Common myeloid progenitor, CD34-positive (primary cell): Measurements from ENCODE around the gene OR1S1. TPM values are rescaled to one million over a fixed set of nuclear protein-coding genes. Genes with fewer than 3 reads are reported as not detected.
"Not testable (repeated sequence)": the region's sequence is repeated elsewhere in the genome, so short reads cannot be mapped to it uniquely, and the experiment has no call there.

Experiments
- CTCF ChIA-PET: fragments of 350-600 bp; sonication (Branson Sonifier 250); formaldehyde crosslinking; loops from one replicate; lab custom pipeline; 2021; ENCODE audit warnings: antibody characterized with exemption; lab: Charles Lee
- POLR2A ChIA-PET: fragments of 350-600 bp; sonication (Branson Sonifier 250); formaldehyde crosslinking; loops from one replicate; lab custom pipeline; 2021; ENCODE audit warnings: antibody characterized with exemption; lab: Charles Lee
- DNase-seq, 3 donors: peaks; one replicate each; pipeline versions ENCODE4 v3.0.0 to v3.0.0-alpha.2; 2013
- H3K27ac ChIP-seq, 2 experiments: 1 replicate in 1 of 2; 2 replicates in 1 of 2; pipeline ENCODE4 v1.7.0; 2013; ENCODE audit warnings: inconsistent platforms in 2 of 2, low read length in 2 of 2, mild to moderate bottlenecking in 2 of 2, low read depth in 1 of 2, moderate library complexity in 1 of 2; ENCODE audit not compliant: severe bottlenecking in 2 of 2, insufficient read depth in 1 of 2, poor library complexity in 1 of 2
- H3K27me3 ChIP-seq, 5 experiments: replicated peaks in 2 of 5; 1 replicate in 3 of 5; 2 replicates in 2 of 5; pipeline versions ENCODE4 v1.6.1 to v1.7.0; 2013; ENCODE audit warnings: low read length in 4 of 5, mild to moderate bottlenecking in 2 of 5, moderate library complexity in 2 of 5, inconsistent platforms in 1 of 5; ENCODE audit not compliant: insufficient read depth in 5 of 5, control insufficient read depth in 4 of 5
- H3K36me3 ChIP-seq, 4 experiments: 1 replicate in 2 of 4; 2 replicates in 2 of 4; pipeline versions ENCODE4 v1.6.1 to v1.7.0; 2013; ENCODE audit warnings: low read length in 3 of 4, control low read depth in 1 of 4, mild to moderate bottlenecking in 1 of 4; ENCODE audit not compliant: control insufficient read depth in 4 of 4, insufficient read depth in 4 of 4
- H3K4me1 ChIP-seq, 4 experiments: 1 replicate in 3 of 4; 2 replicates in 1 of 4; pipeline versions ENCODE4 v1.6.1 to v1.7.1; 2013; ENCODE audit warnings: low read length in 3 of 4, mild to moderate bottlenecking in 3 of 4, control low read depth in 1 of 4, inconsistent platforms in 1 of 4, moderate library complexity in 1 of 4; ENCODE audit not compliant: control insufficient read depth in 4 of 4, insufficient read depth in 4 of 4; ENCODE audit errors: control extremely low read depth in 1 of 4
- H3K4me3 ChIP-seq, 7 experiments: 1 replicate in 4 of 7; 2 replicates in 3 of 7; pipeline versions ENCODE4 v1.5.1 to v1.7.0; 2013; ENCODE audit warnings: mild to moderate bottlenecking in 7 of 7, low read length in 6 of 7, moderate library complexity in 6 of 7, inconsistent platforms in 2 of 7, low read depth in 2 of 7, control low read depth in 1 of 7; ENCODE audit not compliant: insufficient read depth in 4 of 7, control insufficient read depth in 1 of 7; ENCODE audit errors: extremely low read depth in 1 of 7
- H3K9me3 ChIP-seq, 5 experiments: 1 replicate in 4 of 5; 2 replicates in 1 of 5; pipeline versions ENCODE4 v1.6.1 to v1.7.1; 2013; ENCODE audit warnings: low read length in 4 of 5, mild to moderate bottlenecking in 2 of 5, inconsistent platforms in 1 of 5, low read depth in 1 of 5, moderate library complexity in 1 of 5; ENCODE audit not compliant: control insufficient read depth in 4 of 5, insufficient read depth in 2 of 5; ENCODE audit errors: control extremely low read depth in 1 of 5
- WGBS: methylation state at CpG from one replicate; pipeline ENCODE4 v1.1.5; 2013; ENCODE audit not compliant: insufficient coverage; 5-methylcytosine and 5-hydroxymethylcytosine counted together
- polyA plus RNA-seq: library from polyadenylated mRNA; unstranded; fragments of 120-200 nt; gene quantifications from one replicate; pipeline ENCODE4 v1.2.1, GENCODE V29; 2013

The OR1S1 gene
- polyA plus RNA-seq: not detected

- CTCF ChIA-PET, H3K4me1 ChIP-seq, H3K36me3 ChIP-seq, H3K4me3 ChIP-seq, POLR2A ChIA-PET, H3K9me3 ChIP-seq, DNase-seq, H3K27me3 ChIP-seq, H3K27ac ChIP-seq: not testable (repeated sequence)
- WGBS: no CpG with 5 or more reads among the region's 2 CpGs
These were observed at the start of gene OR1S1 for GRCh38 chr11:58212420-58212819. TSS of gene OR1S1 (plus strand) at chr11:58212720.

GRCh38 chr11:58164389-58164788, 48.1 kb upstream of the OR1S1 start:
- ChIA-PET POLR2A (interaction anchor here (0.7 kb wide), 1 partner anchor 341 kb away, joined by 3 read pairs; no protein-coding TSS in a partner anchor), CTCF (no interaction called here)
- 97% methylated on average over 2 of the region's 4 CpGs for WGBS

GRCh38 chr11:58164990-58165389, 47.5 kb upstream of the OR1S1 start:
- WGBS: no CpG with 5 or more reads among the region's 1 CpG
- H3K9me3 ChIP-seq: no peaks in the 10 kb centered on the region
- no peak overlapping the region for H3K27ac ChIP-seq
- H3K27me3 ChIP-seq: peaks cover 0 to 1% (median 0%) of the 10 kb centered on the region in 5 experiments
- H3K4me1 ChIP-seq: no peaks in the 10 kb centered on the region
- POLR2A ChIA-PET: interaction anchor here (0.7 kb wide), 1 partner anchor 340 kb away, joined by 3 read pairs; no protein-coding TSS in a partner anchor
- no peak for DNase-seq
- H3K36me3 ChIP-seq: no peaks in the 10 kb centered on the region
- CTCF ChIA-PET: no interaction called here
- H3K4me3 ChIP-seq: no peak overlapping the region

More at GRCh38 chr11:58164389-58164788, 48.1 kb upstream of the OR1S1 start:
- no peak overlapping the region for H3K27ac ChIP-seq
- H3K4me1 ChIP-seq: no peaks in the 10 kb centered on the region
- no peaks in the 10 kb centered on the region for H3K9me3 ChIP-seq
- H3K27me3 ChIP-seq: peaks cover 0 to 1% (median 0%) of the 10 kb centered on the region in 5 experiments
- H3K36me3 ChIP-seq: no peaks in the 10 kb centered on the region
- DNase-seq: no peak
- no peak overlapping the region for H3K4me3 ChIP-seq

- CTCF ChIA-PET: no interaction called here
These were observed 46.9 kb upstream of the OR1S1 start for GRCh38 chr11:58165504-58166106.

GRCh38 chr11:58177409-58178054, 35.0 kb upstream of the OR1S1 start:
- no peak overlapping the region for H3K27ac ChIP-seq
- 80% methylated on average over 2 of the region's 5 CpGs for WGBS
- peaks cover 0 to 1% (median 0%) of the 10 kb centered on the region in 5 experiments for H3K9me3 ChIP-seq
- ChIA-PET CTCF (no interaction called here), POLR2A (no interaction called here)
- peaks cover 0 to 2% (median 0%) of the 10 kb centered on the region in 4 experiments for H3K4me1 ChIP-seq
- no peak overlapping the region for H3K4me3 ChIP-seq
- no peaks in the 10 kb centered on the region for H3K36me3 ChIP-seq
- H3K27me3 ChIP-seq: no peaks in the 10 kb centered on the region
- no peak for DNase-seq

More at GRCh38 chr11:58165504-58166106, 46.9 kb upstream of the OR1S1 start:
- H3K4me3 ChIP-seq: no peak overlapping the region
- no peaks in the 10 kb centered on the region for H3K36me3 ChIP-seq
- H3K9me3 ChIP-seq: no peaks in the 10 kb centered on the region
- H3K27ac ChIP-seq: no peak overlapping the region
- no peak for DNase-seq
- peaks cover 0 to 1% (median 0%) of the 10 kb centered on the region in 5 experiments for H3K27me3 ChIP-seq
- WGBS: 82% methylated on average over 4 of the region's 7 CpGs
- H3K4me1 ChIP-seq: no peaks in the 10 kb centered on the region
- POLR2A ChIA-PET: no interaction called here

GRCh38 chr11:58178444-58178843, 34.1 kb upstream of the OR1S1 start:
- no peaks in the 10 kb centered on the region for H3K36me3 ChIP-seq
- H3K9me3 ChIP-seq: peaks cover 0 to 1% (median 0%) of the 10 kb centered on the region in 5 experiments
- peaks cover 0 to 2% (median 0%) of the 10 kb centered on the region in 4 experiments for H3K4me1 ChIP-seq
- 85% methylated on average over 5 of the region's 6 CpGs for WGBS
- no peak overlapping the region for H3K4me3 ChIP-seq
- POLR2A ChIA-PET: no interaction called here
- no peak for DNase-seq
- no peaks in the 10 kb centered on the region for H3K27me3 ChIP-seq
- CTCF ChIA-PET: interaction anchor here (1.1 kb wide), 1 partner anchor 28 kb away, joined by 3 read pairs; no protein-coding TSS in a partner anchor
- no peak overlapping the region for H3K27ac ChIP-seq

GRCh38 chr11:58179648-58180047, 32.9 kb upstream of the OR1S1 start:
- WGBS: 95% methylated on average over 7 of the region's 7 CpGs
- Histone ChIP-seq H3K4me3 (no peak overlapping the region), H3K4me1 (peaks cover 0 to 2% (median 0%) of the 10 kb centered on the region in 4 experiments), H3K36me3 (no peaks in the 10 kb centered on the region), H3K27me3 (no peaks in the 10 kb centered on the region), H3K9me3 (peaks cover 0 to 1% (median 0%) of the 10 kb centered on the region in 5 experiments), H3K27ac (no peak overlapping the region)
- ChIA-PET POLR2A (no interaction called here), CTCF (no interaction called here)
- DNase-seq: no peak
